Natural killer cell (primary cell): ENCODE measurements around the gene C1orf21. TPM values are rescaled to one million over a fixed set of nuclear protein-coding genes. Genes with fewer than 3 reads are reported as not detected.

ENCODE experiments used
- ATAC-seq, 3 donors: fragments of 150-1000 bp in 2 of 3; fragments of 200-7000 bp in 1 of 3; cut with Tn5 transposase; 1 replicate in 1 of 3; 2 replicates in 2 of 3; pipeline ENCODE4 v1.10.0; 2021; ENCODE audit warnings: mild to moderate bottlenecking in 2 of 3, moderate library complexity in 2 of 3
- DNase-seq, 2 donors: peaks; one replicate each; pipeline versions ENCODE4 v3.0.0 to v3.0.0-alpha.2; 2013 to 2021; ENCODE audit warnings: mixed read lengths in 1 of 2
- H3K27ac ChIP-seq: one replicate; pipeline ENCODE4 v1.5.1; 2013; ENCODE audit warnings: mild to moderate bottlenecking, low read length
- H3K27me3 ChIP-seq: one replicate; pipeline ENCODE4 v1.6.1; 2013; ENCODE audit warnings: low read length; ENCODE audit not compliant: control insufficient read depth, insufficient read depth
- H3K36me3 ChIP-seq: one replicate; pipeline ENCODE4 v1.6.1; 2013; ENCODE audit warnings: low read length; ENCODE audit not compliant: control insufficient read depth, insufficient read depth
- H3K4me1 ChIP-seq: one replicate; pipeline ENCODE4 v1.6.1; 2013; ENCODE audit warnings: low read length; ENCODE audit not compliant: control insufficient read depth, insufficient read depth
- H3K4me3 ChIP-seq: one replicate; pipeline ENCODE4 v1.5.1; 2013; ENCODE audit warnings: low read length
- H3K9me3 ChIP-seq: one replicate; pipeline ENCODE4 v1.6.1; 2013; ENCODE audit warnings: low read length; ENCODE audit not compliant: control insufficient read depth, insufficient read depth
- H3K27ac Mint-ChIP-seq, 2 donors: one replicate each; pipeline ENCODE4 v1.8.0; 2022; ENCODE audit warnings: mild to moderate bottlenecking in 2 of 2, mixed read lengths in 2 of 2, moderate library complexity in 1 of 2
- H3K27me3 Mint-ChIP-seq, 2 donors: one replicate each; pipeline ENCODE4 v1.8.0; 2022; ENCODE audit warnings: low read depth in 2 of 2, mixed read lengths in 2 of 2
- H3K36me3 Mint-ChIP-seq: one replicate; pipeline ENCODE4 v1.8.0; 2022; ENCODE audit warnings: mixed read lengths
- H3K4me1 Mint-ChIP-seq, 2 donors: one replicate each; pipeline ENCODE4 v1.8.0; 2022; ENCODE audit warnings: mixed read lengths in 2 of 2
- H3K4me3 Mint-ChIP-seq: one replicate; pipeline ENCODE4 v1.8.0; 2022; ENCODE audit warnings: mild to moderate bottlenecking, moderate library complexity, mixed read lengths
- H3K9me3 Mint-ChIP-seq, 2 donors: one replicate each; pipeline ENCODE4 v1.8.0; 2022; ENCODE audit warnings: mixed read lengths in 2 of 2
- WGBS: methylation state at CpG from one replicate; pipeline ENCODE4 v1.1.7; 2013; ENCODE audit warnings: missing lambda C conversion rate; ENCODE audit not compliant: insufficient coverage; 5-methylcytosine and 5-hydroxymethylcytosine counted together
- intact Hi-C: fragments of 100-400 bp; cut with micrococcal nuclease; formaldehyde crosslinking; loops from one replicate; pipeline ENCODE4 v1.14.2; 2022
- total RNA-seq, 4 donors: library from RNA; stranded (reverse); fragments of 120-200 nt in 1 of 4; gene quantifications; one replicate each; pipeline versions ENCODE4 v1.2.3 to v1.2.4, GENCODE V29; 2013 to 2022
- TF ChIP-seq, protein P1 (sequence below): fragments of 200-600 bp; IDR thresholded peaks from one replicate; pipeline ENCODE4 v1.8.0; 2022; ENCODE audit warnings: antibody characterized with exemption

Gene C1orf21
- total RNA-seq, 3 donors from 2014 or later (not counting 1 experiment from before 2014, with no cell fraction given), result 84.3 to 111 (median 88.3) TPM

DNA sequence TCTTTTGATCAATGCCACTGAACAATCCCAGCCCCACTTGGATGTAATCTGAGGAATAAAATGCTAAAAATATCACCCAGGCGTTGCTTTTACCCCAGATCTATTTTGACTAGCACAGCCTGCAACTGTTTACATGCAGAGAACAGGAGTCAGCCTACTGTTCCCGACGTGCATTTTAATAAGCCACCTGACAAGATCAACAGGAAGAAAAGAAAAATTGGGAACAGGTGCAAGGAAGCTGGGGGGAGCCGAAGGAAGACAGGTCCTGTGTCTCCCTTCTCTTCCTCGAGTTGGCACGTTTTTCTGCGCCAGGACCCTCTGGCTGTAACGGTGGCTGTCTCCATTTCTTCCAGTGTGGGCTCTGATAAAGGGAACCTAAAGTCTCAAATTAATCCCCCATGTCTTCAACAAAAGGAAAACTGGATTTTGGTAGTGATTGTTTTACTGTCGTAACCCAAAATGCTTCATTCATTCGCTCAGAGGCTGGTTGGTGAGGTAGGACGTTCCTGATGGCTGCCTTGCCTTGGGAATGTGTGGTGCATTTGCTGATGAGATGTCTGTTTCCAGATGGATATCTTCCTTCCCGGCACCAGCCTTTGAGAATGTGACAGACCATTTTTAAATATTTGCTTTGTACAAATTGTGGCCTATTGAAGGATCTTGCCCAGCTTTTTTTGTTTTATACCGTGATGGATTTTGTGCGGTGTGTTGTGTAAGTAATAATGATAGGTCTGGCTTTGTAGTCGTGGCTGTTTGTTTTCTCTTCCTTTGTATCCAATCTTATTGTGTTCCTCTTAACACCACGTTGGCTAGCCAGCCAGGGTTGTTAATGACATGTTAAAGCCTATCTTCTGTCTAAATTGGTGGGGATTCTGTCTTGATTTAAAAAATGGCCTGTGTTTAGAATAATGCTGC, 117.5 kb downstream of the C1orf21 start:
- Histone ChIP-seq H3K27ac (no peak overlapping the region), H3K4me1 (no peaks in the 10 kb centered on the region), H3K9me3 (no peaks in the 10 kb centered on the region), H3K4me3 (no peak overlapping the region), H3K27me3 (no peaks in the 10 kb centered on the region), H3K36me3 (peaks cover 1% of the 10 kb centered on the region)
- no peak for ATAC-seq
- no peaks in the 10 kb centered on the region for H3K9me3 Mint-ChIP-seq
- peak overlapping the region in 1 of 2 donors; percentile 71 for H3K27ac Mint-ChIP-seq
- no peak for DNase-seq
- no peaks in the 10 kb centered on the region for H3K36me3 Mint-ChIP-seq
- no peaks in the 10 kb centered on the region for H3K27me3 Mint-ChIP-seq
- TF ChIP-seq, protein P1, sequence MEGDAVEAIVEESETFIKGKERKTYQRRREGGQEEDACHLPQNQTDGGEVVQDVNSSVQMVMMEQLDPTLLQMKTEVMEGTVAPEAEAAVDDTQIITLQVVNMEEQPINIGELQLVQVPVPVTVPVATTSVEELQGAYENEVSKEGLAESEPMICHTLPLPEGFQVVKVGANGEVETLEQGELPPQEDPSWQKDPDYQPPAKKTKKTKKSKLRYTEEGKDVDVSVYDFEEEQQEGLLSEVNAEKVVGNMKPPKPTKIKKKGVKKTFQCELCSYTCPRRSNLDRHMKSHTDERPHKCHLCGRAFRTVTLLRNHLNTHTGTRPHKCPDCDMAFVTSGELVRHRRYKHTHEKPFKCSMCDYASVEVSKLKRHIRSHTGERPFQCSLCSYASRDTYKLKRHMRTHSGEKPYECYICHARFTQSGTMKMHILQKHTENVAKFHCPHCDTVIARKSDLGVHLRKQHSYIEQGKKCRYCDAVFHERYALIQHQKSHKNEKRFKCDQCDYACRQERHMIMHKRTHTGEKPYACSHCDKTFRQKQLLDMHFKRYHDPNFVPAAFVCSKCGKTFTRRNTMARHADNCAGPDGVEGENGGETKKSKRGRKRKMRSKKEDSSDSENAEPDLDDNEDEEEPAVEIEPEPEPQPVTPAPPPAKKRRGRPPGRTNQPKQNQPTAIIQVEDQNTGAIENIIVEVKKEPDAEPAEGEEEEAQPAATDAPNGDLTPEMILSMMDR, result no peak
- intact Hi-C loops, result no loop called here
- 92% methylated on average over 14 of the region's 16 CpGs for WGBS
- no peak overlapping the region for H3K4me3 Mint-ChIP-seq
- H3K4me1 Mint-ChIP-seq, result peaks cover 36 to 37% of the 10 kb centered on the region in 2 donors

DNA sequence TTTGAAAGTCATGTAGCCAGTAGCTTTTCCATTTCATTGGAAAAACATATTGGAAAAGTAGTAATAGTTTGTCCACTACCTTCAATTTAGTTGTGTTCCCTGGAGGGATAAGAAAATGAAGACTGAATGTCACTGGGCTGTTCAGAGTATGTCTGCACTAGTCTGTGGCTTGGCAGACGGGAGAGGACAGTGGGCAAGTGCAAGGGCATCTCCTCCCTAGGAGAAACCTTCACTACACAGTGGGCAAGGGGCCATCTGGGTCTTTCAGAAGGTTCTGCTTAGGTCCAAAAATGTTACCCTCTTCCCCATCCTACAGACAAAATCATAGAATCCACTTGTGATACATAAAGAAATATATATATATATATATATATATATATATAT, 118.1 kb downstream of the C1orf21 start:
- no peaks in the 10 kb centered on the region for H3K27me3 ChIP-seq
- 88% methylated on average over 1 of the region's 1 CpG for WGBS
- no peaks in the 10 kb centered on the region for H3K4me1 ChIP-seq
- intact Hi-C loops, result no loop called here
- H3K4me1 Mint-ChIP-seq, result peaks cover 36 to 37% of the 10 kb centered on the region in 2 donors
- ATAC-seq (no peak), DNase-seq (no peak)
- no peak overlapping the region for H3K4me3 ChIP-seq
- no peaks in the 10 kb centered on the region for H3K27me3 Mint-ChIP-seq
- TF ChIP-seq, protein P1, result no peak
- peak overlapping the region in 1 of 2 donors; percentile 35 for H3K27ac Mint-ChIP-seq
- no peaks in the 10 kb centered on the region for H3K9me3 Mint-ChIP-seq
- H3K36me3 Mint-ChIP-seq, result no peaks in the 10 kb centered on the region
- no peaks in the 10 kb centered on the region for H3K9me3 ChIP-seq
- no peak overlapping the region for H3K27ac ChIP-seq
- peaks cover 6% of the 10 kb centered on the region for H3K36me3 ChIP-seq
- no peak overlapping the region for H3K4me3 Mint-ChIP-seq

DNA sequence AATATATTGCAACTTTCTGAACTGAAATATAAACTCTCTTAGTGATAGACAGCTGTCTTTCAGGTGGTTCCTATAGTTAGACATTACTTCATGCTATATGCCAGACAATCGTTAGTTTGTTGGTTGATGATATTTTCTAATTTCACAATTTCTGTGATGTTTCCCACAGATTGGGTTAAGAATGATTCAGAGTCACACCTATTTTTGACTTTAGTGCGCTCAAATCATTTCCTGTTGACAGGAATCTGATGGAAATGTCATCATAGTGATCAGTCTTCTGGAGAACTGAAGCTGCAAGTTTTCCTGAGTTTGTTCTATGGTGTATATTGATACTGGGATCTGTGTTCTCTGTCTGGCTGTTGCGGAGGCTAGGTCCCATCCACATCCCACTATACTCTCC, 119.7 kb downstream of the C1orf21 start:
- peak in 1 of 3 donors; percentile 38 for ATAC-seq
- DNase-seq, result no peak
- no peaks in the 10 kb centered on the region for H3K27me3 Mint-ChIP-seq
- peaks cover 9% of the 10 kb centered on the region for H3K36me3 Mint-ChIP-seq
- no peaks in the 10 kb centered on the region for H3K27me3 ChIP-seq
- TF ChIP-seq, protein P1, result no peak
- no peaks in the 10 kb centered on the region for H3K9me3 Mint-ChIP-seq
- H3K4me1 ChIP-seq, result no peaks in the 10 kb centered on the region
- WGBS, result 70% methylated on average over 1 of the region's 3 CpGs
- H3K4me1 Mint-ChIP-seq, result peaks cover 50% of the 10 kb centered on the region in 2 donors
- H3K27ac Mint-ChIP-seq, result peak overlapping the region in 1 of 2 donors; percentile 78
- no peaks in the 10 kb centered on the region for H3K9me3 ChIP-seq
- intact Hi-C loops, result no loop called here
- no peak overlapping the region for H3K4me3 Mint-ChIP-seq
- no peak overlapping the region for H3K27ac ChIP-seq
- no peak overlapping the region for H3K4me3 ChIP-seq
- peaks cover 11% of the 10 kb centered on the region for H3K36me3 ChIP-seq
